RWPE2 (cell line): Measurements from ENCODE around the gene TLX1.

ENCODE experiments used
- ATAC-seq: fragments of 200-7000 bp; cut with Tn5 transposase; 3 replicates; pipeline ENCODE4 v1.9.1; 2021; ENCODE audit warnings: low read depth
- DNase-seq: peaks from one replicate; pipeline ENCODE4 v3.0.0-alpha.2; 2020; ENCODE audit warnings: low spot score
- H3K27ac ChIP-seq: fragments of 450-650 bp; 2 replicates; pipeline ENCODE4 v1.5.1; 2017; ENCODE audit warnings: mild to moderate bottlenecking; ENCODE audit not compliant: poor library complexity, severe bottlenecking
- H3K27me3 ChIP-seq: fragments of 250-450 bp; sonication (Bioruptor Pico); 2 replicates; pipeline ENCODE4 v1.5.1; 2021; ENCODE audit warnings: mild to moderate bottlenecking, moderate library complexity; ENCODE audit not compliant: insufficient read depth, poor library complexity, severe bottlenecking
- H3K36me3 ChIP-seq: fragments of 250-450 bp; sonication (Bioruptor Pico); 2 replicates; pipeline ENCODE4 v1.5.1; 2020; ENCODE audit warnings: low read depth, mild to moderate bottlenecking, moderate library complexity
- H3K4me1 ChIP-seq: fragments of 250-450 bp; sonication (Bioruptor Pico); 2 replicates; pipeline ENCODE4 v1.5.1; 2021; ENCODE audit warnings: mild to moderate bottlenecking, moderate library complexity; ENCODE audit not compliant: insufficient read depth, poor library complexity, severe bottlenecking
- H3K4me3 ChIP-seq: fragments of 250-450 bp; sonication (Bioruptor Pico); 2 replicates; pipeline ENCODE4 v1.5.1; 2021; ENCODE audit warnings: mild to moderate bottlenecking, moderate library complexity; ENCODE audit not compliant: severe bottlenecking
- H3K9me3 ChIP-seq: fragments of 250-450 bp; sonication (Bioruptor Pico); 2 replicates; pipeline ENCODE4 v1.5.1; 2021; ENCODE audit warnings: mild to moderate bottlenecking, moderate library complexity; ENCODE audit not compliant: severe bottlenecking
- TF ChIP-seq, protein P1 (sequence below): fragments of 450-650 bp; IDR thresholded peaks from one replicate; pipeline ENCODE4 v1.5.1; 2017; ENCODE audit warnings: mild to moderate bottlenecking, moderate library complexity; ENCODE audit not compliant: poor library complexity, severe bottlenecking

TLX1 gene

GRCh38 chr10:101094121-101094879 is 36.8 kb upstream of the TLX1 start:
- Histone ChIP-seq H3K4me1 (no peaks in the 10 kb centered on the region), H3K27me3 (no peaks in the 10 kb centered on the region), H3K4me3 (no peak overlapping the region), H3K27ac (no peak overlapping the region), H3K9me3 (no peaks in the 10 kb centered on the region), H3K36me3 (no peaks in the 10 kb centered on the region)
- ATAC-seq (no peak), DNase-seq (no peak)
- TF ChIP-seq, protein P1, sequence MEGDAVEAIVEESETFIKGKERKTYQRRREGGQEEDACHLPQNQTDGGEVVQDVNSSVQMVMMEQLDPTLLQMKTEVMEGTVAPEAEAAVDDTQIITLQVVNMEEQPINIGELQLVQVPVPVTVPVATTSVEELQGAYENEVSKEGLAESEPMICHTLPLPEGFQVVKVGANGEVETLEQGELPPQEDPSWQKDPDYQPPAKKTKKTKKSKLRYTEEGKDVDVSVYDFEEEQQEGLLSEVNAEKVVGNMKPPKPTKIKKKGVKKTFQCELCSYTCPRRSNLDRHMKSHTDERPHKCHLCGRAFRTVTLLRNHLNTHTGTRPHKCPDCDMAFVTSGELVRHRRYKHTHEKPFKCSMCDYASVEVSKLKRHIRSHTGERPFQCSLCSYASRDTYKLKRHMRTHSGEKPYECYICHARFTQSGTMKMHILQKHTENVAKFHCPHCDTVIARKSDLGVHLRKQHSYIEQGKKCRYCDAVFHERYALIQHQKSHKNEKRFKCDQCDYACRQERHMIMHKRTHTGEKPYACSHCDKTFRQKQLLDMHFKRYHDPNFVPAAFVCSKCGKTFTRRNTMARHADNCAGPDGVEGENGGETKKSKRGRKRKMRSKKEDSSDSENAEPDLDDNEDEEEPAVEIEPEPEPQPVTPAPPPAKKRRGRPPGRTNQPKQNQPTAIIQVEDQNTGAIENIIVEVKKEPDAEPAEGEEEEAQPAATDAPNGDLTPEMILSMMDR: no peak

DNA sequence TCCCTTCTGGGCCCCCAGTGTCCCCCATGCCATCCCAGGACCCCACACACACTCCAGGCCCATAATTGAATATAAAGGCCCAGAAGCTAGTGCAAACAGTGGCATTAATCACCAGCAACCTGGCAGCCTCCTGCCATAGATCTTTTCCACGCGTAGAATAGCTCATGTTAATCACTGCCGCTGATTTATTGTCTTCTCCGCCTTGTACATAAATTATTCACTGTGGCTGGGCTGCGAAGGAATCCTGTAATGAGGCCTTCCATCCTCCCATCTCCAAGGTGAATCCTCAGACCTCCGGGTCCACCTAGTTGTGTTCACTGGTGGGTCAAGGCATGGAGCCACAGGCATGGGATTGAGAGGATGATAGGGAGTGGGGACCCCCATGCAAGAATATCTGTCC is 36.1 kb upstream of the TLX1 start:
- no peak for ATAC-seq

DNA sequence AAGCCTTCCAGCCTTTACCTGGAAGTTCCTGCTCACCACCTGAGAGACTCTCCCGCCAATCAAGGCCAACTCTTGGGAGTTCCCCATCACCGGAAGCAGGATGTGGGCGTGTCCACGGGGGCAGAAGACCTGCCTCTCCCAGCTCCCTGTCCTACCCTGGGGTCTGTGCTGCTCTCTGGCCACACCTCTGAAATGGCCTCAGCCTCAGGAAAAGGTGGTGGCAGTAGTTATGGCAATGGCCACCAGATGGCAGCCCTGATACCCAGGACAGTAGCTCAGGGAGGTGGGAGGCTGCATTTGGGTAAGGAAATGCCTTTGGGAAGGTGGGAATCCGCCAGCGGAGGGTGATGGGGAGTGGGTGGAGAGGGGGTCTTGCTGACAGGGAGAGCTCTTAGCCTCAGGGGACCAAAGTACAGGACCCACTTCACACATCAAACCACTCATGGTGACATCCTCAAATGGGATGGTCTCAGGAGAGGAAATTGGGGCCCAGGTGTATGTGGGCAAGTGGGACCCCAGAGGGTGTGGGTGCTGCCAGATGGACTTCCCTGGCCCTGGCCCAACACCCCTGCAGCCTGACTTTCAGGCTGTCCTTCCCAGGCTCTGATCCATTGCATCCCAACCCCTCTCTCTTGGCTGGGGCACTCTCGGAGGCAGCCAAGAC is 35.4 kb upstream of the TLX1 start:
- no peak overlapping the region for H3K4me3 ChIP-seq
- no peak overlapping the region for H3K27ac ChIP-seq
- H3K27me3 ChIP-seq: no peaks in the 10 kb centered on the region
- ATAC-seq (peak; percentile 92), DNase-seq (peak; percentile 87)
- H3K4me1 ChIP-seq: no peaks in the 10 kb centered on the region
- H3K36me3 ChIP-seq: no peaks in the 10 kb centered on the region
- TF ChIP-seq, protein P1: peak; percentile 85
- H3K9me3 ChIP-seq: no peaks in the 10 kb centered on the region

More for the DNA sequence above, 36.1 kb upstream of the TLX1 start:
- Histone ChIP-seq H3K4me3 (no peak overlapping the region), H3K36me3 (no peaks in the 10 kb centered on the region), H3K27me3 (no peaks in the 10 kb centered on the region), H3K4me1 (no peaks in the 10 kb centered on the region), H3K27ac (no peak overlapping the region), H3K9me3 (no peaks in the 10 kb centered on the region)
- no peak for DNase-seq
- TF ChIP-seq, protein P1: no peak

DNA sequence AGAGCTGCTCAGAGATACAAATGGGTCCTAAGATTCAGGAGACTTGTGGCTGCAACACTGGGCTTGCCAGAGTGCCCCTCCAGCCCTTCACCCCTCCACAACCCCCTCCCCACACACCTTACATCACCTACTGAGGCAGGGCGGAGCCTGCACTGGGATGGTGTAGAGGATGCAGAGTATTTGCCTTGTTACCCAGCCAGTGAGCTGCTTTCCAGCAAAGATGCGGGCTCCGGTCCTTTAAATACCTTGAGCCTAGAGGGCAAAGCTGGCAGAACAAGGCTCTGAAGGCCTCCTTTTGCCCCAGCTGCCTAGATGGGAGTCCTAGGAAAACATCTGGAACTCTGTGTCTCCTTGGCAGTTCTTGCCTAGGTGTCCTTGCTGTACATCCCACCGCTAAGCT is 34.7 kb upstream of the TLX1 start:
- TF ChIP-seq, protein P1: no peak
- ATAC-seq (no peak), DNase-seq (no peak)
- H3K4me3 ChIP-seq: no peak overlapping the region
- no peaks in the 10 kb centered on the region for H3K4me1 ChIP-seq
- no peaks in the 10 kb centered on the region for H3K36me3 ChIP-seq
- no peaks in the 10 kb centered on the region for H3K9me3 ChIP-seq
- H3K27me3 ChIP-seq: no peaks in the 10 kb centered on the region
- no peak overlapping the region for H3K27ac ChIP-seq

- H3K9me3 ChIP-seq: no peaks in the 10 kb centered on the region
- H3K27ac ChIP-seq: no peak overlapping the region
- H3K4me3 ChIP-seq: no peak overlapping the region
- H3K27me3 ChIP-seq: no peaks in the 10 kb centered on the region
- H3K36me3 ChIP-seq: no peaks in the 10 kb centered on the region
- no peak for DNase-seq
- no peak for ATAC-seq
- no peaks in the 10 kb centered on the region for H3K4me1 ChIP-seq
- TF ChIP-seq, protein P1: no peak
Observed at GRCh38 chr10:101097881-101098280, 33.2 kb upstream of the TLX1 start.
